HG03135 (cell line): ENCODE data around the gene AP2A2.

Source experiments
- ATAC-seq: cut with Tn5 transposase; IDR thresholded peaks from one replicate; pipeline ENCODE4 v1.9.1; 2021; ENCODE audit warnings: mild to moderate bottlenecking, moderate library complexity; ENCODE audit not compliant: unreplicated experiment

Gene AP2A2

GRCh38 chr11:898540-899190 lies 27.0 kb upstream of the AP2A2 start:
- no peak for ATAC-seq

DNA sequence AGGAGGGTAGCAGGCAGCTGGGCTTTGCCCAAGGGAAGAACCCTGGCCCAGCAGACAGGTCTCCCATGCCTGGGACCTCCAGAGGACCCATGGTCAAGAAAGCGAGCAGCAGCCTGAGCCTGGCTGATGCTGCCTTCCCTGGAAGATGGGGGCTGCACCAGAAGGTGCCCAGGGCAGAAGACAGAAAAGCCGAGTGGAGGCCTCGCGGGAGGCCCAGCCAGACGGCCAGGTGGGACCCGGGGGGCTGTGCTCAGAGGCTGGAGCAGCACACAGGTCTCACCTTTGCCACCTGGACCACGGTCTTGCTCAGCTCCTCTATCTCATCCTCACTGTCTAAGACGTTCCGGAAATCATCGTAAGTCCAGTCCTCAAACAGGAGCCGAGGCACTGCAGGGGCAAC lies 25.9 kb upstream of the AP2A2 start:
- ATAC-seq, result no peak

GRCh38 chr11:900545-900944 lies 25.1 kb upstream of the AP2A2 start:
- ATAC-seq, result no peak

- ATAC-seq, result no peak
Measured at GRCh38 chr11:901452-902061, 24.1 kb upstream of the AP2A2 start.

DNA sequence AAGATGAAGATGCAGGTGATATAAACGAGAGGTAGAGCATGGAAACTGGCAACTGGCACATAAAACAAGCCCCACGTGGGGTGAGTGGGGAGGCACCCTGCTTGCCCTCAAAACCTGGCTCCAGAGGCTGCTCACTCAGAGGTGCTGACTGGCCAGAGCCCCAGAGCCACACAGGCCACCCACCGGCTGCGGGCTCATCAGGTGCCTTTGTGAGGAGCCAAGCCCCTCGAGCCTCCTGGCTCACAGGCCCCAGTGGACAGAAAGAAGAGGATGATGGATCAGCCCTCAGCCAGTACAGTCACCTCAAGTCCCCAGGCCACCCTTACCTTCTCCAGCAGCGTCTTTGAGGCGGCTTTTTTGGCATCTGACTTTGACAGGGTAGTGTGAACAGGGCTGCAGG lies 21.3 kb upstream of the AP2A2 start:
- no peak for ATAC-seq

GRCh38 chr11:905952-906351 lies 19.7 kb upstream of the AP2A2 start:
- no peak for ATAC-seq

- ATAC-seq, result no peak
Measured at GRCh38 chr11:907668-908067, 18.0 kb upstream of the AP2A2 start.

- no peak for ATAC-seq
Measured at GRCh38 chr11:908273-908672, 17.4 kb upstream of the AP2A2 start.

DNA sequence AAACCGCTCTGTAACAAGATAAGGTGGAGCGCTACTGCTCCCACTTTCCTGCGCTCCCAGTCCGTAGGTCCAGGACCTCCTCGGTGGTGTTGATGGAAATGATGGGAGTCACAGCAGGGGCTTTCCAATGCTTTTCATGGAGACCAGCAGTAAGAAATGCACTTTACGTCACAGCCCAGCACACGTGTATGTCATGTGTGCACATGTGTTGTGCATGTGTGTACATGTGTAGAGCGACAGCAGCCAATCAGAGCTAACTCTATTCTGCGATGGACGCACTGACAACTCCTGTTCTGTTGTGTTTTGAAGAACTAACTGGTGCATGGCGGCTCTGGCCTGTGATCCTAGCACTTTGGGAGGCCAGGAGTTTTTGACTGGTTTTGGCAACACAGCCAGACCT lies 16.3 kb upstream of the AP2A2 start:
- ATAC-seq, result no peak

GRCh38 chr11:910044-910588 lies 15.6 kb upstream of the AP2A2 start:
- no peak for ATAC-seq

- peak; percentile 84 for ATAC-seq
Measured at GRCh38 chr11:910589-911030, 15.1 kb upstream of the AP2A2 start, which contains the start of gene CHID1. Gene CHID1, minus strand, starts transcription at chr11:910810. Its CDS starts 5,994 bp downstream, at chr11:904816.

DNA sequence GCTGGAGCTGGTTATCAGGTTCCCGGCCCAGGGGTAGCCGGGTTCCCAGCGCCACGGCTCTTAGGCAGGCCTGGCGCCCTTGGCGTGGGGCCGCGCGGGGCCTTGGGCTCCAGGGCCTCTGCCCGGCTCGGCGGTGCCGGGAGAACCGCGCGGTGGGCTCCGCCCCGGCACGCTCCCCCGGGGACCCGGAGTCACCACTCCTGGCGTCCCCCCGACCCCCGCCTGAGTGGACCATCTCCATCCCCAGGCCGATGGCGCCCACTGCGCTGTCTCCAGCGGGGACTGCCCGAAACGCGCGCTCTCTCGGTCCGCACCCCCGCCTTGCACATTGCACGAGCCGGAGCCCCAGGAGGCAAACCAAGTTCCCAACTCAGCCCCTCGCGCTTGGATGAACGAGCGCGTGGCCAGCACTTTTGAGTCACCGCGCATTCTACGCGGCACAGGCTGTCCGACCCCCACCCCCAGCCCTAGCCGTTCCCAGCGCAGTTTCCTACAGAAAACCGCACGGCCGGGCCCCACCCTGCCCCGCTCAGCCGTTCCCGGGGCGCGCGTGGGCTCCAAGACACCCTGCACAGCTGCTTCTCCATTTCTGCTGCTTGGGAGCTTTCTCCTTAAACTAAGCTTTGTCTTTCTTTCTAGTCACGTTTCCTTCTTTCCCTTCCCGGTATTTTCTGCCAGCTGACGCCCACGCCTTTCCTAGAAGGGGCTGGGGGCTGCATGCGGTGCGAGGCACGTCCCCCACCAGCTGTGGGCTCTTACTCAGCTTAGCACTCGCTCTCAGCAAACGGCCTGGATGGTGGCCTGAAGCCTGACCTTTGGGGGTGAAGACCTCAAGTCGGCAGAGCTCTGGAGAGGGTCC lies 14.4 kb upstream of the AP2A2 start:
- peak; percentile 37 for ATAC-seq

DNA sequence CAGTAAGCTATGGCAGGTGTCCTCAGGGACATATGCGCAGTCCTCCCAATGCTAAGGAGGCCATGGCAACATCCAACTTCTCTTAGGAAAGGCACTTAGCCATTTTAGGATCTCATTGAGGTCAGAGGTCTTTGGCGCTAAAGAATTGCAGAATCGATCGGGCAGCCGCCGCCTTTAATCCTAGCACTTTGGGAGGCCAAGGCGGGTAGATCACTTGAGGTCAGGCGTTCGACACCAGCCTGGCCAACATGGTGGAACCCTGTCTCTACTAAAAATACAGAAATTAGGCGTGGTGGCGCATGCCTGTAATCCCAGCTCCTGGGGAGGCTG lies 13.8 kb upstream of the AP2A2 start:
- no peak for ATAC-seq

- ATAC-seq, result no peak
Measured at GRCh38 chr11:912266-912665, 13.4 kb upstream of the AP2A2 start.

DNA sequence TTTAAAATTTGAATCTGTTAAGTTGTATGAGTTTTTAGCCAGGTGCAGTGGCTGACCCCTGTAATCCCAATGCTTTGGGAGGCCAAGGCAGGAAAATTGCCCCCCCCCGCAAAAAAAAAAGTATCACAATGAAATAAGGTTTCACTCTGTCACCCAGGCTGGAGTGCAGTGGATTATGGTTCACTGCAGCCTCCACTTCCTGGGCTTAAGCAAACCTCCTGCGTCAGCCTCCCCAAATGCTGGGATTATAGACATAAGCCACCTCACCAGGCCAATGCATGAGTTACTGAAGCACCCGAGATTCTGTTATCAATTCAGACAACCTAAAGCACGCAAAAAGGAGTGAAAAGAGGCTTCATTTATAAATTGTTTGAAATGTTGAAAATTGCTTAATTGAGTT lies 12.6 kb upstream of the AP2A2 start:
- ATAC-seq, result no peak

DNA sequence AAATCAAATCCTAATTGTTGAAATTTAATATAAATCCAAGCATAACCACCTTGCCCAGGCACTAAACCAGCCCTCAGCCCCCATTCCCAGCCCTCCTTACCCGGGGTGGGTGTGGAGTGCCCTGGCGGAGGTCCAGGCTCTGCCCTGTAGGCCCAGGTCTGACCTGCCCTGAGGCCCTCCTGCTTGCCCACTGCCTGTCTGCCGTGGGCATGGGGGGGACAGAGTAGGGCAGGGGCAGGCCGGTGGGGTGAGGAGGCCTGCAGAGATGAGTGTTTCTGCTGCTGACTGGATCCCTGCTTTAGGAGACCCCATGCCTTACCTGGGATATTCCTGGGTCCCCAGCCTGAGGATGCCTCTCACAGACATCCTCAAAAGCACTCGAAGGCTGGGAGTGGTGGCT lies 11.5 kb upstream of the AP2A2 start:
- ATAC-seq, result no peak

GRCh38 chr11:914747-915501 lies 10.7 kb upstream of the AP2A2 start:
- no peak for ATAC-seq

GRCh38 chr11:917426-917825 lies 8.2 kb upstream of the AP2A2 start:
- no peak for ATAC-seq

- no peak for ATAC-seq
Measured at GRCh38 chr11:921921-922678, 3.6 kb upstream of the AP2A2 start.

DNA sequence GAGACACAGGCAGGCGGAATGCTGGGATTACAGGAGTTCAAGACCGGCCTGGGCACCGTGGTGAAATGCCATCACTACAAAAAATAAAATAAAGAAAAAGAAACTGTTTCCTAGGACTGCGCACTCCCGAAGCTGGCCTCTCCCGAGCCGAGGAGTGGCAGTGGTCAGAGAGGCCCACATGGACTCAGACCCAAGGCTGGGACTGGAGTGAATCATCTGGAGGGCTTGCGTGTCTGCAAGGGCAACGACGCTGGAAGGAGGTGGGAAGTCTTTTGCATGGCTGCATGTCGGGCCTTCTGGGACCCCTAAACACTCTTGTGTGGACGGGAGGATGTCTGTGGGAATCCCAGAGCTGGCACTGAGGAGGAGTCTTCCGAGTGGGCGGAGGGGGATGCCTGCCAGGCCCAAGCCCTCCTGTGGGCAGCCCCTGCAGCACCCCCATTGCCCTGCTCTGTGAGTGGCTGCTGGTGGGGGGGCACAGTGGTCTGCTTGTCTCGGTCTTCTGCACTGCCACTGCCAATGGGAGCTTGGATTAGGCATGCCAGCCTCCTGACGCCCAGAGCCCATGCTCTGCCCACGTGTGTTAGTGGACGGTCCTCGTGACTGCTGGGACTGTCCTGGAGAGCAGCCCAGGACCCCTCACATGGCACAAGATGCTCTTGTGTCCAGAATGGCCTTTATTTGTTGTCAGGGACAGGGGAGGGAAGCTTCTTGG lies 1.8 kb upstream of the AP2A2 start:
- no peak for ATAC-seq
